K562 (cell line): ENCODE measurements around the gene GMPR.

ENCODE experiments used
- CEBPB ChIP-seq: fragments of 450-650 bp; IDR thresholded peaks from 2 replicates; pipeline ENCODE4 v1.6.1; 2016; ENCODE audit warnings: missing genetic modification characterization, missing compliant biosample characterization
- EGR1 ChIP-seq: fragments of 450-650 bp; conservative IDR thresholded peaks from 2 replicates; pipeline ENCODE4 v1.6.1; 2017; ENCODE audit warnings: mild to moderate bottlenecking
- MEF2A ChIP-seq: IDR thresholded peaks from 2 replicates; pipeline ENCODE4 v1.6.1; 2011; ENCODE audit warnings: low read depth, mild to moderate bottlenecking, low read length, moderate library complexity; ENCODE audit not compliant: control insufficient read depth
- NR4A1 ChIP-seq, 2 experiments: fragments of 250-450 bp in 1 of 2; fragments of 450-650 bp in 1 of 2; sonication (Bioruptor Pico) in 1 of 2; IDR thresholded peaks; 2 replicates each; pipeline versions ENCODE4 v1.4.0 to v1.6.1; 2016 to 2020; ENCODE audit warnings: mild to moderate bottlenecking in 2 of 2, missing compliant biosample characterization in 1 of 2, missing genetic modification characterization in 1 of 2, moderate library complexity in 1 of 2
- POLR2A ChIP-seq: fragments of 450-650 bp; conservative IDR thresholded peaks from 2 replicates; pipeline ENCODE4 v1.6.1; 2016
- RFX5 ChIP-seq: IDR thresholded peaks from 2 replicates; pipeline ENCODE4 v1.6.1; 2011; ENCODE audit warnings: low read depth, mild to moderate bottlenecking, improper control_type of control experiment, low read length
- SETDB1 ChIP-seq: IDR thresholded peaks from one replicate; pipeline ENCODE4 v1.6.1; 2012; ENCODE audit warnings: low read length, control low read depth, inconsistent platforms
- SIN3A ChIP-seq, 2 experiments: fragments of 150-350 bp in 1 of 2; IDR thresholded peaks; 2 replicates each; pipeline ENCODE4 v1.6.1; 2011 to 2016; ENCODE audit warnings: borderline replicate concordance in 2 of 2, low read depth in 2 of 2, low read length in 2 of 2, mild to moderate bottlenecking in 2 of 2, moderate library complexity in 2 of 2; ENCODE audit not compliant: control insufficient read depth in 1 of 2
- YY1 ChIP-seq, 3 experiments: IDR thresholded peaks; 2 replicates each; pipeline ENCODE4 v1.6.1; 2011; ENCODE audit warnings: low read length in 2 of 3, mild to moderate bottlenecking in 2 of 3, moderate library complexity in 2 of 3, borderline replicate concordance in 1 of 3, control low read depth in 1 of 3, low read depth in 1 of 3; ENCODE audit not compliant: insufficient read depth in 3 of 3, insufficient replicate concordance in 2 of 3, control insufficient read depth in 1 of 3, insufficient read length in 1 of 3; ENCODE audit errors: extremely low read depth in 1 of 3
- ZNF143 ChIP-seq: sonication (generic); formaldehyde crosslinking; IDR thresholded peaks from 2 replicates; pipeline ENCODE4 v1.9.0; 2022; ENCODE audit warnings: mild to moderate bottlenecking, missing genetic modification reagents
- TF ChIP-seq, protein P1 (sequence below): fragments of 450-650 bp; formaldehyde crosslinking; IDR thresholded peaks from 2 replicates; pipeline ENCODE4 v1.4.0; 2020; ENCODE audit warnings: mild to moderate bottlenecking, mixed read lengths
- TF ChIP-seq, protein P2 (sequence below): sonication (generic); formaldehyde crosslinking; IDR thresholded peaks from 2 replicates; pipeline ENCODE4 v1.8.1; 2023; ENCODE audit warnings: mild to moderate bottlenecking, missing genetic modification reagents
- TF ChIP-seq, protein P3 (sequence below), 3 experiments: IDR thresholded peaks in 2 of 3; conservative IDR thresholded peaks in 1 of 3; 2 replicates each; pipeline ENCODE4 v1.5.1; 2011 to 2012; ENCODE audit warnings: low read length in 3 of 3, mild to moderate bottlenecking in 3 of 3, control low read depth in 2 of 3, improper control_type of control experiment in 1 of 3, inconsistent platforms in 1 of 3, low read depth in 1 of 3, mixed read lengths in 1 of 3, moderate library complexity in 1 of 3; ENCODE audit not compliant: insufficient read depth in 2 of 3

DNA sequence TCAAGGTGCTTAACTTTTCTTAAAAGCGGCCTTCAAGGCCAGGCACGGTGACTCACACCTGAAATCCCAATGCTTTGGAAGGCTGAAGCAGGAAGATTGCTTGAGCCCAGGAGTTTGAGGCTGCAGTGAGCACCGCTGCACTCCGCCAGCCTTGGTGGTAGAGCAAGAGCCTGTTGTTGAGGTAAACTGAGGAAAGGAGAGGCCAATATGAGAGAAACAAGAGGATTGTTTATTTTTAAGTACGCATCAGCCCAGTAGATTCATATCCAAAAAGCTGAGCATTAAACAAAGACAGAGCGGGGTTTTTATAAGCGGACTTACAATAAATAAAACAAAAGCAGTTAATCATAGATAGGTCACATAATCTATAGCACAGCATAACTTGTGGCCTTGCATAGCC, 15.0 kb upstream of the GMPR start:
- TF ChIP-seq, protein P1, sequence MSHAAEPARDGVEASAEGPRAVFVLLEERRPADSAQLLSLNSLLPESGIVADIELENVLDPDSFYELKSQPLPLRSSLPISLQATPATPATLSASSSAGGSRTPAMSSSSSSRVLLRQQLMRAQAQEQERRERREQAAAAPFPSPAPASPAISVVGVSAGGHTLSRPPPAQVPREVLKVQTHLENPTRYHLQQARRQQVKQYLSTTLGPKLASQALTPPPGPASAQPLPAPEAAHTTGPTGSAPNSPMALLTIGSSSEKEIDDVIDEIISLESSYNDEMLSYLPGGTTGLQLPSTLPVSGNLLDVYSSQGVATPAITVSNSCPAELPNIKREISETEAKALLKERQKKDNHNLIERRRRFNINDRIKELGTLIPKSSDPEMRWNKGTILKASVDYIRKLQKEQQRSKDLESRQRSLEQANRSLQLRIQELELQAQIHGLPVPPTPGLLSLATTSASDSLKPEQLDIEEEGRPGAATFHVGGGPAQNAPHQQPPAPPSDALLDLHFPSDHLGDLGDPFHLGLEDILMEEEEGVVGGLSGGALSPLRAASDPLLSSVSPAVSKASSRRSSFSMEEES, result no peak
- no peak for TF ChIP-seq RFX5
- TF ChIP-seq SIN3A (IDR thresholded peaks at IDR 0.05; ENCODE audit: borderline replicate concordance in 2 of 2, control insufficient read depth in 1 of 2, low read depth in 2 of 2, low read length in 2 of 2), result no peak
- TF ChIP-seq, protein P2, sequence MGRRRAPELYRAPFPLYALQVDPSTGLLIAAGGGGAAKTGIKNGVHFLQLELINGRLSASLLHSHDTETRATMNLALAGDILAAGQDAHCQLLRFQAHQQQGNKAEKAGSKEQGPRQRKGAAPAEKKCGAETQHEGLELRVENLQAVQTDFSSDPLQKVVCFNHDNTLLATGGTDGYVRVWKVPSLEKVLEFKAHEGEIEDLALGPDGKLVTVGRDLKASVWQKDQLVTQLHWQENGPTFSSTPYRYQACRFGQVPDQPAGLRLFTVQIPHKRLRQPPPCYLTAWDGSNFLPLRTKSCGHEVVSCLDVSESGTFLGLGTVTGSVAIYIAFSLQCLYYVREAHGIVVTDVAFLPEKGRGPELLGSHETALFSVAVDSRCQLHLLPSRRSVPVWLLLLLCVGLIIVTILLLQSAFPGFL, result no peak
- no peak for TF ChIP-seq EGR1
- no peak for TF ChIP-seq MEF2A
- TF ChIP-seq SETDB1, result no peak
- no peak for TF ChIP-seq ZNF143
- TF ChIP-seq POLR2A, result no peak
- TF ChIP-seq YY1 (IDR thresholded peaks at IDR 0.05; ENCODE audit: borderline replicate concordance in 1 of 3, control insufficient read depth in 1 of 3, extremely low read depth in 1 of 3, insufficient read depth in 3 of 3, insufficient read length in 1 of 3, insufficient replicate concordance in 2 of 3, low read depth in 1 of 3, low read length in 2 of 3), result no peak
- no peak for TF ChIP-seq CEBPB (tag)
- no peak for TF ChIP-seq NR4A1 (CRISPR knock-in tag; IDR thresholded peaks at IDR 0.05)
- TF ChIP-seq NR4A1 (tag; IDR thresholded peaks at IDR 0.05), result no peak
- TF ChIP-seq, protein P3, sequence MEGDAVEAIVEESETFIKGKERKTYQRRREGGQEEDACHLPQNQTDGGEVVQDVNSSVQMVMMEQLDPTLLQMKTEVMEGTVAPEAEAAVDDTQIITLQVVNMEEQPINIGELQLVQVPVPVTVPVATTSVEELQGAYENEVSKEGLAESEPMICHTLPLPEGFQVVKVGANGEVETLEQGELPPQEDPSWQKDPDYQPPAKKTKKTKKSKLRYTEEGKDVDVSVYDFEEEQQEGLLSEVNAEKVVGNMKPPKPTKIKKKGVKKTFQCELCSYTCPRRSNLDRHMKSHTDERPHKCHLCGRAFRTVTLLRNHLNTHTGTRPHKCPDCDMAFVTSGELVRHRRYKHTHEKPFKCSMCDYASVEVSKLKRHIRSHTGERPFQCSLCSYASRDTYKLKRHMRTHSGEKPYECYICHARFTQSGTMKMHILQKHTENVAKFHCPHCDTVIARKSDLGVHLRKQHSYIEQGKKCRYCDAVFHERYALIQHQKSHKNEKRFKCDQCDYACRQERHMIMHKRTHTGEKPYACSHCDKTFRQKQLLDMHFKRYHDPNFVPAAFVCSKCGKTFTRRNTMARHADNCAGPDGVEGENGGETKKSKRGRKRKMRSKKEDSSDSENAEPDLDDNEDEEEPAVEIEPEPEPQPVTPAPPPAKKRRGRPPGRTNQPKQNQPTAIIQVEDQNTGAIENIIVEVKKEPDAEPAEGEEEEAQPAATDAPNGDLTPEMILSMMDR (IDR thresholded peaks at IDR 0.05 in 2 of 3, conservative IDR thresholded peaks at IDR 0.05 in 1 of 3; ENCODE audit: insufficient read depth in 2 of 3, low read depth in 1 of 3, low read length in 3 of 3), result no peak
